ENCODE results near the gene MRPL46. TPM values are rescaled to one million over a fixed set of nuclear protein-coding genes. Genes with fewer than 3 reads are reported as not detected.

The MRPL46 gene
- total and polyA plus RNA-seq, 2 of the 13 experiments (the other 11 are each of a cell fraction or from before 2014, with no cell fraction given): 62.9 to 79.2 TPM

GRCh38 chr15:88428053-88428452, 39.1 kb downstream of the MRPL46 start (continued):
- TF ChIP-seq HDAC1 (CRISPR knock-in tag; IDR thresholded peaks at IDR 0.05): no peak

GRCh38 chr15:88426304-88426703, 40.9 kb downstream of the MRPL46 start:
- WGBS (ENCODE audit: low lambda C conversion rate): 11% methylated on average over 2 of the region's 2 CpGs
- in situ Hi-C loops (cut with HindIII; ENCODE audit: extremely low pct_ligation_motif_present, low pct_unique_long_range_greater_than_20kb): no loop called here
- POLR2A ChIA-PET: no interaction called here
- H3K9me3 ChIP-seq (ENCODE audit: low read length): no peaks in the 10 kb centered on the region
- no peaks in the 10 kb centered on the region for H4K20me1 ChIP-seq (ENCODE audit: insufficient read depth, low read length)
- H3K79me2 ChIP-seq (ENCODE audit: insufficient read depth, low read length): no peaks in the 10 kb centered on the region
- no peak overlapping the region for H3K9ac ChIP-seq (ENCODE audit: insufficient read depth, low read depth, low read length)
- intact Hi-C loops (cut with micrococcal nuclease; ENCODE audit: unreplicated experiment): no loop called here
- H3K4me3 ChIP-seq (replicated peaks in 1 of 3; ENCODE audit: insufficient read depth in 1 of 3, low read depth in 2 of 3, low read length in 3 of 3): no peak overlapping the region
- CTCF ChIA-PET (ENCODE audit: low intra/inter-chr PET ratio, low total read pairs): no interaction called here
- no TSS peak for BruUV-seq (replicated peaks)
- TF ChIP-seq DNMT3B (CRISPR knock-in tag; conservative IDR thresholded peaks at IDR 0.05) (no peak), NR2F1 (CRISPR knock-in tag; IDR thresholded peaks at IDR 0.05) (no peak), MIER3 (CRISPR knock-in tag; IDR thresholded peaks at IDR 0.05; ENCODE audit: borderline replicate concordance) (no peak), NR2F2 (IDR thresholded peaks at IDR 0.05; ENCODE audit: borderline replicate concordance, low read depth) (no peak), GLMP (CRISPR knock-in tag; IDR thresholded peaks at IDR 0.05; ENCODE audit: borderline replicate concordance) (no peak), ATAD3A (CRISPR knock-in tag; IDR thresholded peaks at IDR 0.05) (no peak), ZXDC (CRISPR knock-in tag; IDR thresholded peaks at IDR 0.05) (no peak), HNF1B (CRISPR knock-in tag; IDR thresholded peaks at IDR 0.05) (no peak), SKI (IDR thresholded peaks at IDR 0.05; ENCODE audit: partially characterized antibody) (no peak), SCMH1 (CRISPR knock-in tag; IDR thresholded peaks at IDR 0.05; ENCODE audit: borderline replicate concordance) (no peak), YEATS4 (CRISPR knock-in tag; IDR thresholded peaks at IDR 0.05; ENCODE audit: borderline replicate concordance) (no peak), CENPBD1 (CRISPR knock-in tag; IDR thresholded peaks at IDR 0.05; ENCODE audit: borderline replicate concordance, low read depth) (no peak), HNRNPUL1 (IDR thresholded peaks at IDR 0.05; ENCODE audit: low read depth, low read length) (no peak), ZNF431 (CRISPR knock-in tag; IDR thresholded peaks at IDR 0.05; ENCODE audit: borderline replicate concordance, low read depth) (no peak), ZKSCAN1 (IDR thresholded peaks at IDR 0.05; ENCODE audit: low read length) (no peak), ZNF75D (CRISPR knock-in tag; IDR thresholded peaks at IDR 0.05; ENCODE audit: borderline replicate concordance) (no peak)
- H3K27me3 ChIP-seq (ENCODE audit: control insufficient read depth in 1 of 2, insufficient read depth in 2 of 2, low read length in 2 of 2): peaks cover 0 to 23% of the 10 kb centered on the region in 2 experiments; a peak in 3 of 5 replicates
- H3K36me3 ChIP-seq (replicated peaks in 1 of 2; ENCODE audit: control insufficient read depth in 1 of 2, insufficient read depth in 2 of 2, low read length in 2 of 2): no peaks in the 10 kb centered on the region
- no peak overlapping the region for H2AFZ ChIP-seq (ENCODE audit: low read length)
- no peak for DNase-seq (ENCODE audit: low spot score)
- FAIRE-seq: no peak
- H3K27ac ChIP-seq (ENCODE audit: extremely low read length, insufficient read depth, low read length): no peak overlapping the region
- no peak overlapping the region for H3K4me2 ChIP-seq (ENCODE audit: low read depth, low read length)
- H3K4me1 ChIP-seq (ENCODE audit: insufficient read depth, low read length): no peaks in the 10 kb centered on the region
- ATAC-seq: no peak
